Ascending aorta (tissue), 2 donors: ENCODE data around the gene TCF4. TPM values are rescaled to one million over a fixed set of nuclear protein-coding genes. Genes with fewer than 3 reads are reported as not detected.

Experiments
- DNase-seq, 2 donors: peaks; one replicate each; pipeline ENCODE4 v3.0.0-alpha.2; 2019; ENCODE audit warnings: low spot score in 2 of 2
- H3K27ac ChIP-seq, 2 donors: fragments of 200-600 bp; sonication (generic); one replicate each; pipeline ENCODE4 v1.5.1; 2016 to 2017; ENCODE audit warnings: mild to moderate bottlenecking in 1 of 2
- H3K27me3 ChIP-seq: fragments of 200-600 bp; sonication (generic); one replicate; pipeline ENCODE4 v1.5.1; 2017
- H3K36me3 ChIP-seq, 2 donors: fragments of 200-600 bp; sonication (generic); one replicate each; pipeline ENCODE4 v1.5.1; 2016
- H3K4me1 ChIP-seq, 2 donors: fragments of 200-600 bp; sonication (generic); one replicate each; pipeline ENCODE4 v1.5.1; 2016 to 2017; ENCODE audit warnings: mild to moderate bottlenecking in 1 of 2
- H3K4me3 ChIP-seq, 2 donors: fragments of 200-600 bp; sonication (generic); one replicate each; pipeline ENCODE4 v1.5.1; 2016 to 2017; ENCODE audit warnings: mild to moderate bottlenecking in 1 of 2
- H3K9me3 ChIP-seq, 2 donors: fragments of 200-600 bp; sonication (generic); one replicate each; pipeline ENCODE4 v1.5.1; 2016
- CTCF ChIP-seq, 3 experiments: fragments of 200-600 bp in 2 of 3; fragments of 450-650 bp in 1 of 3; sonication (generic) in 2 of 3; IDR thresholded peaks; one replicate each; pipeline ENCODE4 v1.5.1; 2016 to 2019; ENCODE audit warnings: antibody characterized with exemption in 3 of 3, mild to moderate bottlenecking in 1 of 3, moderate library complexity in 1 of 3
- intact Hi-C: fragments of 100-400 bp; cut with DNase I; formaldehyde crosslinking; loops from one replicate; pipeline ENCODE4 v1.15.1; 2023
- total RNA-seq: library from RNA; depleted of rRNA; stranded (reverse); fragments of >200 nt; gene quantifications from one replicate; pipeline ENCODE4 v1.1.0, GENCODE V29; 2016

The TCF4 gene
- total RNA-seq, 1 donor from 2014 or later: 180 TPM

GRCh38 chr18:55608497-55608896 lies 20.5 kb upstream of the TCF4 start:
- no peak for DNase-seq
- Histone ChIP-seq H3K9me3 (no peaks in the 10 kb centered on the region), H3K4me1 (no peaks in the 10 kb centered on the region), H3K36me3 (no peaks in the 10 kb centered on the region), H3K4me3 (no peak overlapping the region), H3K27ac (no peak overlapping the region), H3K27me3 (no peaks in the 10 kb centered on the region)
- no peak for TF ChIP-seq CTCF (IDR thresholded peaks at IDR 0.05)
- intact Hi-C loops: no loop called here

DNA sequence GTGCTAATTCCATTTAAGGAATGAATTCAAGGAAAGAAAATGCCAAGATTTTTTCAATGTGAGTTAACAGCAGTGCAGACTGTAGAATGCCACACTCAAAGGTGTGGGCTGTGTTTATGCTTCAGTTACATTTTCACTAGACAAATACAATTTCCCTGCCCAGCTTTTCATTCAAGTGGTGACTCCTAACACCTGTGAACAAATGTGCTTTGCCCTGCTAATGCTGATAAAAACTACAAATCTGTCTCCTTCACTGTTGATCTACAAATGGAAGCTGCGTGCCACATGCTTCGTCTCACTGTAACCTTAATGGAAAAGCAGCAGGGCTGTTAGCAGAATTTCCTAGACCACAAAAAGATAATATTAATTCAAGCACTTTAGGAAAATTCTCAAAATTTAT lies 19.8 kb upstream of the TCF4 start:
- no peaks in the 10 kb centered on the region for H3K4me1 ChIP-seq
- no peaks in the 10 kb centered on the region for H3K27me3 ChIP-seq
- DNase-seq: no peak
- TF ChIP-seq CTCF (IDR thresholded peaks at IDR 0.05): no peak
- no peaks in the 10 kb centered on the region for H3K9me3 ChIP-seq
- intact Hi-C loops: no loop called here
- H3K27ac ChIP-seq: no peak overlapping the region
- H3K4me3 ChIP-seq: no peak overlapping the region
- H3K36me3 ChIP-seq: no peaks in the 10 kb centered on the region

GRCh38 chr18:55605733-55606338 lies 17.8 kb upstream of the TCF4 start:
- intact Hi-C loops: no loop called here

GRCh38 chr18:55603775-55604174 lies 15.8 kb upstream of the TCF4 start:
- no peak for DNase-seq
- no peaks in the 10 kb centered on the region for H3K9me3 ChIP-seq
- H3K36me3 ChIP-seq: no peaks in the 10 kb centered on the region
- no peak for TF ChIP-seq CTCF (IDR thresholded peaks at IDR 0.05)
- intact Hi-C loops: no loop called here
- H3K27ac ChIP-seq: no peak overlapping the region
- H3K4me3 ChIP-seq: no peak overlapping the region
- H3K4me1 ChIP-seq: no peaks in the 10 kb centered on the region
- H3K27me3 ChIP-seq: no peaks in the 10 kb centered on the region

More at GRCh38 chr18:55605733-55606338, 17.8 kb upstream of the TCF4 start:
- H3K36me3 ChIP-seq: no peaks in the 10 kb centered on the region
- no peaks in the 10 kb centered on the region for H3K9me3 ChIP-seq
- no peaks in the 10 kb centered on the region for H3K27me3 ChIP-seq
- H3K4me1 ChIP-seq: no peaks in the 10 kb centered on the region
- TF ChIP-seq CTCF (IDR thresholded peaks at IDR 0.05): no peak
- H3K4me3 ChIP-seq: no peak overlapping the region
- DNase-seq: no peak
- H3K27ac ChIP-seq: no peak overlapping the region

- H3K9me3 ChIP-seq: no peaks in the 10 kb centered on the region
- peaks cover 0 to 3% of the 10 kb centered on the region in 2 donors for H3K4me1 ChIP-seq
- intact Hi-C loops: no loop called here
- no peaks in the 10 kb centered on the region for H3K27me3 ChIP-seq
- DNase-seq: no peak
- H3K27ac ChIP-seq: no peak overlapping the region
- no peak overlapping the region for H3K4me3 ChIP-seq
- TF ChIP-seq CTCF (IDR thresholded peaks at IDR 0.05): no peak
- H3K36me3 ChIP-seq: no peaks in the 10 kb centered on the region
Measured at GRCh38 chr18:55593888-55594287, 5.9 kb upstream of the TCF4 start.

GRCh38 chr18:55592572-55592971 lies 4.6 kb upstream of the TCF4 start:
- Histone ChIP-seq H3K27me3 (no peaks in the 10 kb centered on the region), H3K36me3 (no peaks in the 10 kb centered on the region), H3K9me3 (no peaks in the 10 kb centered on the region), H3K27ac (no peak overlapping the region), H3K4me3 (no peak overlapping the region), H3K4me1 (peaks cover 0 to 3% of the 10 kb centered on the region in 2 donors)
- intact Hi-C loops: no loop called here
- TF ChIP-seq CTCF (IDR thresholded peaks at IDR 0.05): no peak
- no peak for DNase-seq
